ENCODE data around the gene ATOH1.

ATOH1 gene

GRCh38 chr4:93835929-93836328 lies 7.4 kb downstream of the ATOH1 start:
- DNase-seq (ENCODE audit: low spot score): no peak

- DNase-seq (ENCODE audit: low spot score): no peak
These were observed 11.2 kb downstream of the ATOH1 start for GRCh38 chr4:93839704-93840103.

DNA sequence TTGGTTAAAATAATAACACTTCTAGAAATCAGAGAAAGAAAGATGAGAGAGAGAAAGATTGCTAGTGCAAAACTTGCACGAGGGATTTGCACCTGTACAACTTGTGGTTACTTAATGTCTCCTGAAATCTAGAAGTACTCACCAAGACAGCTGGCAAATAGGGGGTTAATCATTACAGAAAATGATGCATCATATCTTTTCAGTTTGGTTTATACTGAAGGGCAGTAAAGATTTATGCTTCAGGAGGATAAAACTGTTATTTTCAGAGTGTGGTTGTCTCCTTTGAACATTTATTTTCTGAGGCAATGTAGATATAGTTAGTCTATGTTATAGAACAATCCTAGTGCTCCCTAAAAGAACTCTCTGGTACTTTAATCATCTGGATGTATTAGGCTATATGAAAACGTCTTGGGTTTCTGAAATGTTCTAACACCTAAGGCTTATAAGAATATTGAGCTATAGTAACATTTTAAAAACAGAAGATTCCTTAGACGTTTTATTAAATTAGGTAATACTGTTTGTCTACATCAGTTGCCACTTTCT lies 13.3 kb downstream of the ATOH1 start:
- no peak for DNase-seq (ENCODE audit: low spot score)

- DNase-seq (ENCODE audit: low spot score): no peak
These were observed 14.2 kb downstream of the ATOH1 start for GRCh38 chr4:93842601-93843252.

GRCh38 chr4:93843772-93844171 lies 15.2 kb downstream of the ATOH1 start:
- no peak for DNase-seq (ENCODE audit: low spot score)

GRCh38 chr4:93852680-93853079 lies 24.1 kb downstream of the ATOH1 start:
- no peak for DNase-seq (ENCODE audit: low spot score)

- DNase-seq (ENCODE audit: low spot score): no peak
These were observed 27.4 kb downstream of the ATOH1 start for GRCh38 chr4:93855926-93856325.

GRCh38 chr4:93865650-93866049 lies 37.1 kb downstream of the ATOH1 start:
- no peak for DNase-seq (ENCODE audit: low spot score)

GRCh38 chr4:93867416-93868001 lies 39.0 kb downstream of the ATOH1 start:
- no peak for DNase-seq (ENCODE audit: low spot score)

GRCh38 chr4:93870876-93871458 lies 42.4 kb downstream of the ATOH1 start:
- no peak for DNase-seq (ENCODE audit: low spot score)

DNA sequence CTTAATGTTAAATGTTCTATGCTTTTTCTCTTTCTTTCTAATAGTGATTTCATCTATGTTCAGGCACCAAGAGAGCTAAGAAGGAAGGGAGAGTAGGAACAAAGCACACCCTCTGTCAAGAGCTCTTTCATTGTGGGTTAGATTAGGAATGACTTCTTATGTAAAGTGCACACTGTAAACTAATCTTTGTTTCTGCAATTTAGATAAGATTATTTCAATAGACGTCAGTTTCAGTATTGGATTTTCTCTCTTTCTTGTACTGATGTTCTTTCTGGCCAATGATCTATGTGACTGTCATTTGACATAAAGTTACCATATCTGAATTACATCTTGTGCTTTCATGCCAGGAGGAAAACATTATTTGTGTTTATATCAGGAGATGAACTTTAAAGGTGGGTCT lies 48.2 kb downstream of the ATOH1 start:
- no peak for DNase-seq (ENCODE audit: low spot score)

- DNase-seq (ENCODE audit: low spot score): no peak
These were observed 50.0 kb downstream of the ATOH1 start for GRCh38 chr4:93878566-93878965.

GRCh38 chr4:93879919-93880318 lies 51.4 kb downstream of the ATOH1 start:
- no peak for DNase-seq (ENCODE audit: low spot score)
